GM18870 (cell line): ENCODE measurements around the gene EAF2.
"Not testable (repeated sequence)": the region's sequence is repeated elsewhere in the genome, so short reads cannot be mapped to it uniquely, and the experiment has no call there.

Experiments
- ATAC-seq: cut with Tn5 transposase; IDR thresholded peaks from one replicate; pipeline ENCODE4 v1.9.1; 2021; ENCODE audit warnings: moderate library complexity; ENCODE audit not compliant: unreplicated experiment

The EAF2 gene

DNA sequence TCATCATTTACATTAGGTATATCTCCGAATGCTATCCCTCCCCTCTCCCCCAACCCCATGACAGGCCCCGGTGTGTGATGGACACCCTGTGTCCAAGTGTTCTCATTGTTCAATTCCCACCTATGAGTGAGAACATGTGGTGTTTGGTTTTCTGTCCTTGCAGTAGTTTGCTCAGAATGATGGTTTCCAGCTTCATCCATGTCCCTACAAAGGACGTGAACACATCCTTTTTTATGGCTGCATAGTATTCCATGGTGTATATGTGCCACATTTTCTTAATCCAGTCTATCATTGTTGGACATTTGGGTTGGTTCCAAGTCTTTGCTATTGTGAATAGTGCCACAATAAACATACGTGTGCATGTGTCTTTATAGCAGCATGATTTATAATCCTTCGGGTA, 22.8 kb downstream of the EAF2 start:
- not testable (repeated sequence) for ATAC-seq

GRCh38 chr3:121863247-121863646, 28.2 kb downstream of the EAF2 start:
- ATAC-seq, result not testable (repeated sequence)

- no peak for ATAC-seq
Observed at GRCh38 chr3:121863801-121864200, 28.8 kb downstream of the EAF2 start.

DNA sequence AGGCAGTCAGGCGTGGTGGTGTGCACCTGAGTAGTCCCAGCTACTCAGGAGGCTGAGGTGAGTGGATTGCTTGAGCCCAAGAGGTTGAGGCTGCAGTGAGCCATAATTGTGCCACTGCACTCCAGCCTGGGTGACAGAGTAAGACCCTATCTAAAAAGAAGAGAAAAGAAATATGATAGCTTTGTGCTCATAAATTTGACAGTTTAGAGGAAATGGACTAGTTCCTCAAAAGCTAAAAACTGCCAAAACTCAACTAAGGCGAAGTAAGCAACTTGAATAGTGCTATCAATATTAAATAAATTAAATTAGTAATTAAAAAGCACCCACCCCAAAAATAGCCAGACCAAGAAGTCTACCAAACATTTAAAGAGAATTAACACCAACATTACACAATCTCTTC, 34.7 kb downstream of the EAF2 start:
- ATAC-seq, result no peak

GRCh38 chr3:121870717-121871116, 35.7 kb downstream of the EAF2 start:
- no peak for ATAC-seq

- no peak for ATAC-seq
Observed at GRCh38 chr3:121871430-121871829, 36.4 kb downstream of the EAF2 start.

GRCh38 chr3:121878411-121878810, 43.4 kb downstream of the EAF2 start:
- no peak for ATAC-seq

DNA sequence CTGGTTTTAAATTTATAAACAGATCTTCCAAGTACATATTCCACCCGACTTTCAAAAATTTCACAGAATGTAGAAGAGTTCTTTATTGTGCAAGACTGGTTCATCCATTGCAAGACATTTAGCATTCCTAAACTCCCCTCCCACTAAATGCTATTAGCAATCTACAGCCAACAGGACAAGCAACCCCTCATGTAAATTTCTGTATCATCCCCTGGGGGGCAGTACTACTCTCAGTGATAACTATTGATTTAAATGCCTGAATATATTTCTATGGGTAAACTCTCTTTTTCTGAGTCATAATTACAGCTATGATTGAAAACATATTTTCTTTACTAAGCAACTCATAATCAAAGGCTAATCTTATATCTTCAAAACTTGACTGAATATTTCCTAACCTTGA, 48.5 kb downstream of the EAF2 start:
- ATAC-seq, result no peak

DNA sequence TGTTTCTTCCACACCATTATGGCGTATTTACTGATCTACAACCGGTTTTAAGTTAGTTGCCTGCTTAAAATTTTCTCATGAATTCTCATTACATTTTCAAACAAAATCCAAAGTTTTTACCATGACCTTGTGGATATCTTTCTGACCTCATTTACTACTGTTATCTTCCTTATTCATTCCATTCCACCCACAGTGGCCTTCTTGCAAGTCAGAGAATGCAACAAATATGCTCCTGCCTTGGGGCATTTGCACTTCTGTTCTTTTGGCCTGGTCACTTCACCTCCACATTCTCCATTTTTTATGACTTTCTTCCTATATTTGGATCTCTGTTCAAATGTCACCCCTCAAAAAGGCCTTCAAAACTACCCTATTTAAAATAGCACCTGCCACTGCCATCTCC, 50.4 kb downstream of the EAF2 start:
- no peak for ATAC-seq

DNA sequence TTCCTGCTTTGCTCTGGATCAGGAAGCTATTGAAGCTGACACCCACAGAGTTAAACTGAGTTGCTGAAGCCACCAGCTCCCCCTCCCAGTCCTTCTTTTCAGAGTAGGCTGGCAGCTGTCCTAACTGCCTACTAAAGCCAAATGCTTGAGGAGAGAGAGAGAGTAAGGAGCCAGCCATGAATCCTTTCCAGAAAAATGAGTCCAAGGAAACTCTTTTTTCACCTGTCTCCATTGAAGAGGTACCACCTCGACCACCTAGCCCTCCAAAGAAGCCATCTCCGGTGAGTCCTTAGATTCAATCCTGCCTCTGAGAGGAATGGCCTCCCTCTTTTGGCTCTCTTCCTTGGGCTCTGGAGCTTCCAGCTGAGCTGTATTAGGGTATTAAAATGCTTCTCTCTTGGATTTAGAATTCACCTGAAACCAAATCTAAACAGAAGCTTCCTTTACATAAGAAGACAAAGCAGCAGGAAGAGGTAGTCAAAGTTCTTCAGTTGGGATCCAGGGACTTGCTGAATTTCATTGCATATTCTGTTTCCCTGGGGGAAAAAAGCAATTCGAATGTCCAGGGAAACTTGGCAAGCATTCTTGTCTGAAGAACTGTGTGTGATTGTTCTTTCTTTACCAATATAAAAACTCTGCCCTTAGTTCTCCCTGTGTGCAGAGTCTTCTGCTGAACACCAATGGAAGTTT, 59.4 kb downstream of the EAF2 start, which contains the start of gene SLC15A2:
TSS of gene SLC15A2 (plus strand) at position 101 of the 690 bp plus-strand sequence. CDS start at position 177, 76 bp downstream.
- ATAC-seq, result no peak

- no peak for ATAC-seq
Observed at GRCh38 chr3:121895121-121895520, 60.1 kb downstream of the EAF2 start.

- no peak for ATAC-seq
Observed at GRCh38 chr3:121895736-121896135, 60.7 kb downstream of the EAF2 start.

DNA sequence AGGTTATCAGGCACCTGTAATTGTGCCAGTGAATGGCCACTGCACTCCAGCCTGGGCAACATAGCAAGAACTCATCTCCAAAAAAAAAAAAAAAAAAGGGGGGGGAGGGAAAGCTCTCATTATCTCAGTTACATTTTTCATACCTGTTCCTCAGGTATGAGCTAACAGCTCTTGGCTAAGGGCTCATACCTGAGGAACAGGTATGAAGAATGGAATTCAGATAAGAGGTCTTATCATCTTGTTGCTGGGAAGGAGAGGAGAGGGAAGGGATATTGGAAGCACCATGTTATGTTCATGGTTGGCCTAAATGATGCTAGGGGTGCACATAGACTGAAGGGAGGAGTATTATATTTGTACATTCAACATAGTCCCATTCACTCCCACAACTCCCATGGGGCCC, 61.8 kb downstream of the EAF2 start:
- ATAC-seq, result no peak

DNA sequence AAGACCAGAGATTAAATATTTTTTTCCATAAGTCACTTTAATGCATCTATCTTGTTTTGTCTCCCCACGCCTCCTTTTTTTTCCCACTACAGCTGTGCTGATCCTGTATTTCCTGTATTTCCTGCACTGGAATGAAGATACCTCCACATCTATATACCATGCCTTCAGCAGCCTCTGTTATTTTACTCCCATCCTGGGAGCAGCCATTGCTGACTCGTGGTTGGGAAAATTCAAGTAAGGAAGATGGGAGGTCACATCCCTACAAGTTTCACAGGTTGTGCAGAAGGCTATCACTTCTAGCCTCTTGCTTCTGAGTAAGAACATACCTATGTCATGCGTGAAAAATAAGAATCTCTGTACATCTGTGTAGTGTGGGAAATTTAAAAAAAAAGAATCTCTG, 62.3 kb downstream of the EAF2 start:
- ATAC-seq, result no peak

DNA sequence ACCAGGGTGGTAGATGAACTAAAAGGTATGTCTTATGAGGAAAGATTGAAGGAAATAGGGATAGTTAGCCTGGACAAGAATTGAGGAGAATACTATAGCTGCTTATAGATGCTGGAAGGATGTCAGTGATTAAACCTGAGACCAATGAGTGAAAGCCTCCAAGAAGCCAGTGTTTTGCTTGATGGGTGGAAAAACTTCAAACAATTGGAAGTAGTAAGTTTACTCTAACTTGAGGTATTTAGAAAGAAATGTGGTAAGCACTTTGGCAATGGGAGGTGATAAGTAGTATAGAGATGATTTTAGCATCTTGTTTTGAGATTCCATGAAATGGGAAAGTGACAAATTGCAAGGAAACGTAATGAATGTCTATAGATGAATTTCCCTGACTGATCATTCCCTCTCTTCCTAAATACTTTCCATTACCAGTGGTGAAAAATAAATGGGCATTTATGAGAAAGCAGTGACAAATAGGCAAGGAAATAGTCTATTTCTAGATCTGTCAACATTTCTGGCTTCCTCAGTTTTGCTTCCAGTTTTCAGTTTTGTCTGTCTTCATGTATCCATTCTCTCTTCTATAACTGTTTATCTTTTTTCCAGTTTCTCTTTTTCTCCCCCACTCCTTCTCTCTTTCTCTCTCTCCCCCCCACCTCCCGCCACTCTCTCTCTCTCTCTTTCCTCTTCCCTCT, 78.4 kb downstream of the EAF2 start:
- ATAC-seq, result no peak

DNA sequence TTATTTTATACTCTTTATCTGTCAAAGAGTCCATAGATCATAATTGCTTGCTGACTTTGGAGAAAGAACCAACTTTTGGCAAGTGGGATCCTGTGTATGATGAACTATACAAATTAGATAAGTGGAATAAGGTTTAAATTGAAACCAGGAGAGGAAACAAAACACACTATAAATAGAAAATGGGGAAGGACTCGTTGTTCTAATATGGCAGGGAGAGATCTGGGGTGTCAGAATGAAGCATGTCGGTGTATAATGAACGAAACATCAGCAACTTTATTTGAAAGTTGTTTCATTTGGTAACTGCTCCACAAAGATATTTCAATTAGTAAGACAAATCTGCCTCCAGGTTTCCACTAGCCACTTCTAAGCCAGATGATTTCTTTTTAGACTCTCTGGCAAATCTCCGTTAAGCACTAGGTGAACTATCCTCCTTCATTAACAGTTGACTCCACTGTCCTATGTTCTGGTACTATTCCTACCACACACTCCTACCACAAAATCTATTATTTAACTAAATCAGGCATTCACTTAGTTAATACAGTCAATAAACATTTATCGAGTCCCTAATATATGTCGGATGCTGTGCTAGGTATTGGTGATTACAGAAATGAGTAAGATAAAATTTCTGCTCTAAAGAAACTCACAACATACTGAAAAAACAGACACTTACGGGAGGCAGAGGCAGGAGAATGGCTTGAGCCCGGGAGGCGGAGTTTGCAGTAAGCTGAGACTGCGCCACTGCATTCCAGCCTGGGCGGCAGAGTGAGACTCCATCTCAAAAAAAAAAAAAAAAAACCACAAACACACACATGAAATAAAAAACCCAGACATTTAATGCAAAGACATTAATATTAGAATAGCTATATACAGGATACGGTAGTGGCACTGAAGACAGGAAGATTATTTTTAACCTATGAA, 79.3 kb downstream of the EAF2 start:
- ATAC-seq, result no peak

- ATAC-seq, result no peak
Observed at GRCh38 chr3:121916189-121916588, 81.2 kb downstream of the EAF2 start.

DNA sequence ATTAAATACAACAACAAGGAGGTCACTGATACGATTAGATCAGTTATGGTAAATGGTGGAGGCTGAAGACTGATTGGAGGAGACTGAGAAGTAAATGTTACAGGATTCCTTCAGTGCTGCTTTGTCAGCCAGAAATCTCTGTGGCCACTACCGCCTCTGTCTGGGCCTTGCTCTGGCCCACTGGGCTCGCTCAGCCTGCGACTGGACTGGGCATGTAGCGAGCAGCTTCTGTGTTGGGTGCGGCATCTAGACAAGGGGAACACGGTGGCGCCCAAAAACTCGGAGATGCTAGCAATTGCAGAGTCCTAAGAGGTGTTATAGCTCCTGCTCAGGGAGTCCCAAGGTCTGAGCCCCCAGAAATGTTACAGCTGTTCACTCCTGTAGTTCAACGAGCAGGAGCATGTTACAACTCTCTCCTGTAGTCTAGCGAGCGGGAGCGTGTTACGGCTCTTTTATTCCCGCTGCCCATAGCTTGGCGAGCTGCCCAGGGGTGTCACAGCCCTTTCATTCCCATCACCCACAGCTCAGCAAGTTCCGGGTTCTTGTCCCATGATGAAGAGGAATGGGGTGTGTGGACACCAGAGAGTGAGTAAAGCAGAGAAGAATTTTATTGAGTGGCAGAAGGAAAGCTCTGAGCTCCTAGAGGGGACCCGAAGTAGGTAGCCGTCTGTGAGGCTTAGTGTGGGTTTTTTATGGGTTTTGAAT, 83.9 kb downstream of the EAF2 start:
- no peak for ATAC-seq

GRCh38 chr3:121924734-121925133, 89.7 kb downstream of the EAF2 start:
- no peak for ATAC-seq

DNA sequence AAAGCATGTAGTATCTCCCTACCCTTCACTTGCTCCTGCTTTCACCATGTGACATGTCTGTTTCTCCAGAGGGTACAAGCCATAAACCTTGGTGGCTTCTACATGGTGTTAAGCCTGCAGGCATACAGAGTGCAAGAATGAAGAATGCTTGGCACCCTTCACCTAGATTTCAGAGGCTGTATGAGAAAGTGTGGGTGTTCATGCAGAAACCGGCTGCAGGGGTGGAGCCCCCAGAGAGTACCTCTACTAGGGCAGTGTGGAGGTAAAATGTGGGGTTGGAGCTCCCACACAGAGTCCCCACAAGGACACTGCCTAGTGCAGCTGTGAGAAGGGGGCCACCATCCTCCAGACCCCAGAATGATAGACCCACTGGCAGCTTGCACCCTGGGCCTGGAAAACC, 91.4 kb downstream of the EAF2 start:
- ATAC-seq, result no peak
